ENCODE results near the gene WDR87. TPM values are rescaled to one million over a fixed set of nuclear protein-coding genes. Genes with fewer than 3 reads are reported as not detected.

Gene WDR87
- polyA plus RNA-seq, 4 donors: 0.01 TPM; not detected in 3

- H3K4me3 ChIP-seq (ENCODE audit: low read depth in 1 of 3, low read length in 3 of 3): no peak overlapping the region
- H3K27me3 ChIP-seq (ENCODE audit: control insufficient read depth in 3 of 3, insufficient read depth in 3 of 3, low read length in 3 of 3): no peaks in the 10 kb centered on the region
- no peaks in the 10 kb centered on the region for H3K9me3 ChIP-seq (ENCODE audit: control insufficient read depth in 2 of 2, insufficient read depth in 1 of 2, low read depth in 1 of 2, low read length in 1 of 2)
- H3K36me3 ChIP-seq (ENCODE audit: control insufficient read depth in 3 of 3, insufficient read depth in 2 of 3, low read depth in 1 of 3, low read length in 3 of 3): no peaks in the 10 kb centered on the region
- no peak for FAIRE-seq
- H3K27ac ChIP-seq (ENCODE audit: low read depth in 1 of 3, low read length in 2 of 3): no peak overlapping the region
- no peak for DNase-seq
- 83 to 91% (median 88%) methylated on average over 3 of the region's 3 CpGs for WGBS, 3 donors
- H3K4me1 ChIP-seq (ENCODE audit: control insufficient read depth in 3 of 3, insufficient read depth in 2 of 3, low read depth in 1 of 3, low read length in 2 of 3): no peaks in the 10 kb centered on the region
Measured at GRCh38 chr19:37864501-37864900, 41.9 kb downstream of the WDR87 start.

DNA sequence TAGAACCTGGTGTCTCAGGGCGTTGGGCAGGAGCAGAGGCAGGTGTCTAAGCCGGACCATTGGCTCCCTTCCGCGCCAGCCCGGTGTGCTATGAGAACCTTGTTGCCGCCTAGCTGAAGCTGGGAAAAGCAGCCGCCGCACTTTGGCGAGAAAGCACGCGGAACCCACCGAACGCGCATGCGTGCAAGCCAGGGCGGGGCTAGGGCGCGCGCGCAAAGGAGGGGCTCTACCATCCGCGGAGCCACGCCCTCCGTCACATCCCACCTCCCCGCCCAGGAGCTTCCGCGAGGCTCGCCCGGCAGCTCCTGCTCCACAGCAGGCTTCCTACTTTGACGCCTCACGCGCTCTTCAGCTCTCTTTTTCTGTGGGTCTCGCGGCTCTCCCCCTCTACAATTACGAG is 51.3 kb downstream of the WDR87 start:
- Histone ChIP-seq H3K36me3 (ENCODE audit: control insufficient read depth in 3 of 3, insufficient read depth in 2 of 3, low read depth in 1 of 3, low read length in 3 of 3) (no peaks in the 10 kb centered on the region), H3K27ac (ENCODE audit: low read depth in 1 of 3, low read length in 2 of 3) (no peak overlapping the region), H3K27me3 (ENCODE audit: control insufficient read depth in 3 of 3, insufficient read depth in 3 of 3, low read length in 3 of 3) (peaks cover 0 to 6% (median 0%) of the 10 kb centered on the region in 3 donors), H3K9me3 (ENCODE audit: control insufficient read depth in 2 of 2, insufficient read depth in 1 of 2, low read depth in 1 of 2, low read length in 1 of 2) (peaks cover 2 to 16% of the 10 kb centered on the region in 2 donors), H3K4me3 (ENCODE audit: low read depth in 1 of 3, low read length in 3 of 3) (no peak overlapping the region), H3K4me1 (ENCODE audit: control insufficient read depth in 3 of 3, insufficient read depth in 2 of 3, low read depth in 1 of 3, low read length in 2 of 3) (no peaks in the 10 kb centered on the region)
- DNase-seq (peak in 1 of 2 donors; percentile 84), FAIRE-seq (no peak)
- 12 to 45% (median 33%) methylated on average over 25 to 35 of the region's 35 CpGs for WGBS, 3 donors

- Histone ChIP-seq H3K27ac (ENCODE audit: low read depth in 1 of 3, low read length in 2 of 3) (no peak overlapping the region), H3K36me3 (ENCODE audit: control insufficient read depth in 3 of 3, insufficient read depth in 2 of 3, low read depth in 1 of 3, low read length in 3 of 3) (no peaks in the 10 kb centered on the region), H3K4me3 (ENCODE audit: low read depth in 1 of 3, low read length in 3 of 3) (no peak overlapping the region), H3K27me3 (ENCODE audit: control insufficient read depth in 3 of 3, insufficient read depth in 3 of 3, low read length in 3 of 3) (no peaks in the 10 kb centered on the region), H3K4me1 (ENCODE audit: control insufficient read depth in 3 of 3, insufficient read depth in 2 of 3, low read depth in 1 of 3, low read length in 2 of 3) (no peaks in the 10 kb centered on the region), H3K9me3 (ENCODE audit: control insufficient read depth in 2 of 2, insufficient read depth in 1 of 2, low read depth in 1 of 2, low read length in 1 of 2) (no peaks in the 10 kb centered on the region)
- DNase-seq (no peak), FAIRE-seq (no peak)
- 44 to 72% (median 60%) methylated on average over 2 of the region's 2 CpGs for WGBS, 3 donors
Measured at GRCh38 chr19:37845932-37846331, 60.5 kb downstream of the WDR87 start.

Other genes with a start within 250 kb of the WDR87 start
- 1 to 10 TPM; 1.1 to 10.0 (median 2.1) TPM for gene ZNF607, start 186.8 kb downstream of the WDR87 start, polyA plus RNA-seq
- gene ZNF573, start 127.0 kb downstream of the WDR87 start, polyA plus RNA-seq: 1 to 10 TPM in 3 of 4 donors, not detected in 1; 1.3 to 7.9 (median 1.6) TPM
- 10 to 100 TPM; 19.2 to 57.9 (median 34.1) TPM for gene SIPA1L3, start 614 bp upstream of the WDR87 start, polyA plus RNA-seq